Stimulated activated CD8-positive, alpha-beta memory T cell treated with anti-CD3 and anti-CD28 coated beads, Interleukin-12 subunit alpha, Interleukin-12 subunit beta, amount 100 ng/mL, for 4 hours (primary cell): ENCODE measurements around the gene NDST1.

Experiments used
- DNase-seq: peaks from one replicate; pipeline ENCODE4 v3.0.0-alpha.2; 2020; ENCODE audit warnings: low read depth

Gene NDST1

GRCh38 chr5:150489360-150490295, 18.3 kb upstream of the NDST1 start:
- DNase-seq, result no peak

- no peak for DNase-seq
Measured at GRCh38 chr5:150490296-150490669, 17.6 kb upstream of the NDST1 start.

GRCh38 chr5:150490754-150491153, 17.2 kb upstream of the NDST1 start:
- no peak for DNase-seq

- DNase-seq, result no peak
Measured at GRCh38 chr5:150491876-150492275, 16.1 kb upstream of the NDST1 start.

GRCh38 chr5:150492621-150493020, 15.3 kb upstream of the NDST1 start:
- DNase-seq, result no peak

GRCh38 chr5:150496098-150496497, 11.8 kb upstream of the NDST1 start:
- no peak for DNase-seq

GRCh38 chr5:150496534-150496933, 11.4 kb upstream of the NDST1 start:
- no peak for DNase-seq

- no peak for DNase-seq
Measured at GRCh38 chr5:150497274-150497988, 10.5 kb upstream of the NDST1 start.

- DNase-seq, result no peak
Measured at GRCh38 chr5:150497989-150498317, 10.0 kb upstream of the NDST1 start.

- no peak for DNase-seq
Measured at GRCh38 chr5:150498501-150498900, 9.4 kb upstream of the NDST1 start.

GRCh38 chr5:150498971-150499370, 9.0 kb upstream of the NDST1 start:
- DNase-seq, result no peak

- DNase-seq, result no peak
Measured at GRCh38 chr5:150499437-150499956, 8.4 kb upstream of the NDST1 start.

GRCh38 chr5:150500328-150500841, 7.5 kb upstream of the NDST1 start:
- DNase-seq, result no peak

- DNase-seq, result no peak
Measured at GRCh38 chr5:150500905-150501304, 7.0 kb upstream of the NDST1 start.

GRCh38 chr5:150502106-150502505, 5.8 kb upstream of the NDST1 start:
- DNase-seq, result no peak

- DNase-seq, result no peak
Measured at GRCh38 chr5:150502847-150503246, 5.1 kb upstream of the NDST1 start.

GRCh38 chr5:150503386-150503785, 4.5 kb upstream of the NDST1 start:
- no peak for DNase-seq

- DNase-seq, result no peak
Measured at GRCh38 chr5:150503977-150504620, 3.8 kb upstream of the NDST1 start.

GRCh38 chr5:150505041-150505511, 2.9 kb upstream of the NDST1 start:
- DNase-seq, result no peak

GRCh38 chr5:150505816-150506215, 2.1 kb upstream of the NDST1 start:
- no peak for DNase-seq

GRCh38 chr5:150506571-150507473, 1.1 kb upstream of the NDST1 start:
- no peak for DNase-seq
